ENCODE data around the gene STK11. TPM values are rescaled to one million over a fixed set of nuclear protein-coding genes. Genes with fewer than 3 reads are reported as not detected.

STK11 gene
- total and polyA plus RNA-seq, 12 donors: 37.8 to 148 (median 93.7) TPM

DNA sequence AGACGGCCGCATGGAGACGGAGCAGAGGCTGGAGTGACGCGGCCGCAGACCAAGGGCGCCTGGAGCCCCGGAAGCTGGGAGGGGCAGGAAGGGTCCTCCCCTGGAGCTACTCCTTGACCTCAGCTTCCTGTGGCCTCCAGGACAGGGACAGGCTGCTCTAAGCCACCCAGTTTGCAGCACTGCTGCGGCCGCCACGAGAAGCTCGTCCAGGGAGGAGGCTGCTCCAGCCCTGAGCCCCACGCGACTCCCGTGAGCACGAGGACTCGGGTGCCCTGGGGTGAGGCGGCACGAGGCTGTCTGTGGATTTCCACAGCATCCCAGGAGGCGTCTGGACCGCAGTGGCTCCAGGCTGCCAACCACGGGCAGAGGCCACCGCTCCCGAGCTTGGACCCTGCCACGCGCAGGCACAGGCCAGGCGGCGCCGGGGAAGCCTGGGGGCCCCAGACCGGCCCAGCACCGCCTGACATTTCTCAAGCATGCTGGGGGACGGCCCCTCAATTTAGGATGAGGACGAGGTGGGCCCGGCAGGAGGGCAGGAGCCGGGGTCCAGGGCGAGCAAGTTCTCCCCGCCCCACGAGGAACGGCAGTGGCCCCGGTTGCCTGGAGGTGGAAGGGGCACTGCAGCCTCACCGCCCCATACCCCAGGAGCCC is 42.2 kb upstream of the STK11 start:
- peak in 4 of 7 donors; percentile 59 to 76 (median 69) for DNase-seq
- Histone ChIP-seq H3K27ac (peak overlapping the region; percentile 53 to 88 (median 79)), H3K27me3 (no peaks in the 10 kb centered on the region), H3K36me3 (replicated peaks in 1 of 2) (peaks cover 0 to 5% of the 10 kb centered on the region in 2 donors), H3K4me1 (replicated peaks in 1 of 2) (peaks cover 39 to 53% of the 10 kb centered on the region in 2 donors), H3K9me3 (replicated peaks in 1 of 3) (no peaks in the 10 kb centered on the region), H3K4me3 (no peak overlapping the region)
- intact Hi-C loops (cut with DNase I): no loop called here
- 68 to 80% (median 72%) methylated on average over 11 to 41 of the region's 41 CpGs for WGBS, 4 donors
- TF ChIP-seq POLR2A (IDR thresholded peaks at IDR 0.05) (no peak), CTCF (IDR thresholded peaks at IDR 0.05) (no peak)

DNA sequence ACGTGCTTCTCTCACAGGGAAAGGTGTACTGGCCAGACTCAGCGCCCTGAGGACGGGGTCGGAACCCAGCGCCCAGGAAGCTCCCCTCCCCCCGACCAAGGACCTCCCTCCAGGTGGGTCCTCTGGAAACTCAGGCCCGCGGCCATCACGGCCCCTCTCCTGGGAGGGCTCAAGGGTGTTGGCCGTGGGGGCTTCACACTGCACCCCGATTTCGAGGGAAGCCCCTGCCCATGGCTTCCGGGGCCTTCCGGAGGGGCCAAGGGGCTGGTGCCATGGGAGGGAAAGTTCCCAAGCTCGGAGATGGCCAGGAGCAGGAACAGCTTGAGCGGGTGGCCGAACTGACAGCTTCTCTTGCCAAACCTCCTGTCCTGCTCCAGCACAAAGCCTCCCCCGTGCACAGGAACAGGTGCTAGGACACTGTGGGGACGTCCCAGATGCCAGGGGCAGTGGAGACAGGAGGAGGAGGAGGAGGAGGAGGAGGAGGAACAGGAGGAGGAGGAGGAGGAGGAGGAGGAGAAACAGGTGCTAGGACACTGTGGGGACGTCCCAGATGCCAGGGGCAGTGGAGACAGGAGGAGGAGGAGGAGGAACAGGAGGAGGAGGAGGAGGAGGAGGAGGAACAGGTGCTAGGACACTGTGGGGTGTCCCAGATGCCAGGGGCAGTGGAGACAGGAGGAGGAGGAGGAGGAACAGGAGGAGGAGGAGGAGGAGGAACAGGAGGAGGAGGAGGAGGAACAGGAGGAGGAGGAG is 41.5 kb upstream of the STK11 start:
- no peaks in the 10 kb centered on the region for H3K9me3 ChIP-seq (replicated peaks in 1 of 3)
- 62 to 83% (median 81%) methylated on average over 11 to 20 of the region's 20 CpGs for WGBS, 4 donors
- H3K36me3 ChIP-seq (replicated peaks in 1 of 2): peaks cover 0 to 5% of the 10 kb centered on the region in 2 donors
- peak in 2 of 7 donors; percentile 22 to 48 for DNase-seq
- TF ChIP-seq POLR2A (IDR thresholded peaks at IDR 0.05) (no peak), CTCF (IDR thresholded peaks at IDR 0.05) (no peak)
- H3K4me3 ChIP-seq: no peak overlapping the region
- intact Hi-C loops (cut with DNase I): no loop called here
- peaks cover 46 to 56% of the 10 kb centered on the region in 2 donors for H3K4me1 ChIP-seq (replicated peaks in 1 of 2)
- H3K27ac ChIP-seq: peak overlapping the region in 4 of 5 donors; percentile 74 to 88 (median 82)
- H3K27me3 ChIP-seq: no peaks in the 10 kb centered on the region

DNA sequence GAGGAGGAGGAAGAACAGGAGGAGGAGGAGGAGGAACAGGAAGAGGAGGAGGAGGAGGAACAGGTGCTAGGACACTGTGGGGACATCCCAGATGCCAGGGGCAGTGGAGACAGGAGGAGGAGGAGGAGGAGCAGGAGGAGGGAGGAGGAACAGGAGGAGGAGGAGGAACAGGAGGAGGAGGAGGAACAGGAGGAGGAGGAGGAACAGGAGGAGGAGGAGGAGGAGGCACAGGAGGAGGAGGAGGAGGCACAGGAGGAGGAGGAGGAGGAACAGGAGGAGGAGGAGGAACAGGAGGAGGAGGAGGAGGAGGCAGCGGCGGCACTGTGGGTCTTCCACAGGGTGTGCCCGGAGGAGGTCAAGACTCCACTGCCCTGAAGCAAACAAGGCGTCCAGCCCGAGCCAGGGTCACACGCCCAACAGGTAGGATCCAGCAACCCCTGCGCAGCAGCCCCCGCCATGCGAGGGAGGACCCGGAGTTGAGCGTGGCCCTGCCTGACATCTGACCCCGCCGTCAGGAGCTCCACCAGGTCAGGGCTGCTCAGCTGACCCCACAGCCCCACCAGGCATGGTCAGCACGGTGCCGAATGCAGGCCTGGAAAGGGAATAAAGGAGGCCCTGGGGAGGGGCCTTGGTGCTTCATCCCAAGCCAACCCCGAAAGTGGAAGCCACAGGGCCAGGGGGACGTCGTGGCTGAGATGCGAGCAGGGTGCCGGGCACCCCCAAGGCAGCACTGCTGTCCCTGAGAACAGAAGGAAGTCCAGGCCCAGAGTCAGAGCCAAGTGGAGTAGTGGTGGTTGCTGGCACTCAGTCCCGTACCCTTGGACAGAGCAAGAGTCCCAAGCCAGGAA is 40.7 kb upstream of the STK11 start:
- no peak for TF ChIP-seq POLR2A (IDR thresholded peaks at IDR 0.05)
- TF ChIP-seq CTCF (IDR thresholded peaks at IDR 0.05): no peak
- WGBS, 4 donors: 38 to 63% (median 55%) methylated on average over 7 to 21 of the region's 21 CpGs
- H3K36me3 ChIP-seq (replicated peaks in 1 of 2): peaks cover 0 to 5% of the 10 kb centered on the region in 2 donors
- intact Hi-C loops (cut with DNase I): no loop called here
- H3K4me1 ChIP-seq (replicated peaks in 1 of 2): peaks cover 54 to 64% of the 10 kb centered on the region in 2 donors
- no peak overlapping the region for H3K4me3 ChIP-seq
- H3K27me3 ChIP-seq: no peaks in the 10 kb centered on the region
- peak overlapping the region in 4 of 5 donors; percentile 46 to 85 (median 64) for H3K27ac ChIP-seq
- no peaks in the 10 kb centered on the region for H3K9me3 ChIP-seq (replicated peaks in 1 of 3)
- peak in 5 of 7 donors; percentile 44 to 79 (median 68) for DNase-seq
